ENCODE results near the gene SFTPA2.
"Not testable (repeated sequence)": the region's sequence is repeated elsewhere in the genome, so short reads cannot be mapped to it uniquely, and the experiment has no call there.

Gene SFTPA2

DNA sequence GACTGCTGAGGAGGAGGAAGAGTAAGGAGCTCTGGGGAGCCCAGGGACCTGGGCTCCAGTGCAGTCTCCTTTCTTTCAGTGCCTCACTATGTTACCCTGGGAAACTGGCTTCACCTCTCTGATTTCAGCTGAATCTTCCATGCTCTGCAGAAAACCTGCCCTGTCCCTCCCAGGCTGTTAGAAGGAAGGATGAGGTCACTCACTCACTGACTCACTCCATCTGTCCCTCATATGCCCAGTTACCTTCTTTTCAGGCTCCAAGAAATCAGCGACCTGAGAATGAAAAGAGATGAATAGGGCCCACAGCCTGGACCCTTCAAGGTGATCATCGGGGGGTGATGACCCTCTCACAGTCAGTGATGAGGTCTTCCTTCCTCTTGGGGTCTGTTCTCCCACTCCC, 481 bp downstream of the SFTPA2 start:
- DNase-seq (ENCODE audit: low spot score), result no peak

DNA sequence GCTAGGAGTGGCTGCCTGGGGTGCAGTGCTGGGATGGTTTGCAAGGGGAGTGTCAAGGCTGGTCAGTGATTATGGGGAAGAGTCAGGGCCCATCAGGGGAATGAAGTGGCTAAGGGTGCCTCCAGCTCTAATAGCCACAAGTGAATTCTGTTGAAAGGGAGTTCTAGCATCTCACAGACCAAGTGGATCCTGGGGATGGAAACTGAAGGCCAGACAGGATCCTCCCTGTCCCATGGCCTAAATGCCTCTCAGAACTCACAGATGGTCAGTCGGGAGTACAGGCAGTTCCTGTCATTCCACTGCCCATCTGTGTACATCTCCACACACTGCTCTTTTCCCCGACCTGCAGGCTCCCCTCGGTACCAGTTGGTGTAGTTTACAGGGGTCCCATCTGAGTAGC, 3.2 kb downstream of the SFTPA2 start:
- DNase-seq (ENCODE audit: low spot score), result not testable (repeated sequence)

DNA sequence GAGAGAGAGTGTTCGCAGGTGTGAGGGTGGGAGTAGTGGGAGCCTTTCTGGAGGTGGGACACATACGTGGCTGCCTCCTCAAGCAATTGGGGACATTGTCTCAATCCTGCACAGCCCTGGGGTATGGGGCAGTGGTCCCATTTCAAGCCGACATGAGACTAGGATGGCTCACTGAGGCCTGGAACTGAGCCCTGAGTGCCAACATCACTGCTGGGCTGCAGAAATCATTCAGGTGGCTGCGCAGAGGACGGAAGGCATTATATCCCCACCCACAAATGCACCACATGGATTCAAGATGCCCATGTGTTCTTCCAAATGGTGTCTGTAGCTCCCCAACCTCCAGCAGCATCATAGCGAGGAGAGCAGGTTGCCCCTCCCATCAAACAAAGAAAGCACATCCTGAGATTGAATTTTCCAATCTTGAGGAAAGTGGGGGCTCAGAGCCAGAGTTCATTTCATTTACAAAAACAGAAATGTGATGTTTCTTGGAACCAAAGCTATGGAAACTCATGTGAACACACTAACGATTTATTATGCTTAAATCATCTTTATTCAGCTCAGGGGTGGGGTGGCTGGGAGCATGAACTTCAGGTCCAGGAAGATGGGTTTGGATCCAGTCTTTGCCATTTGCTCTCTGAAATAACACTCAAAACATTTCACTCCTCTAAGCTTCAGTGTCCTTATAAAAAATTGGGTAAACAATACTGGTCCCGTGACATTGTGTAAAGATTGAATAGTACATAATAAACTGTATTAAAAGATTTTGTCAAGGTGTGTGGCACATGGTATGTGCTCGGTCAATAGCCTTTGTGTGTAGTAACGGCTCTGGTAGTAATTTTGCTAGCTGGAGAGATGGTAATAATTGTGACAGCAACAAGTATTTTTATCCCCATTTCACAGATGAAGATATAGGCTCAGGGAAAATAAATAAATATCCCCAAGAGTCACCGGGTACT, 4.6 kb downstream of the SFTPA2 start:
- no peak for DNase-seq (ENCODE audit: low spot score)

GRCh38 chr10:79552143-79552542, 8.1 kb downstream of the SFTPA2 start:
- no peak for DNase-seq (ENCODE audit: low spot score)

- DNase-seq (ENCODE audit: low spot score), result no peak
These were observed 12.2 kb downstream of the SFTPA2 start for GRCh38 chr10:79547973-79548372.

- not testable (repeated sequence) for DNase-seq (ENCODE audit: low spot score)
These were observed 13.1 kb downstream of the SFTPA2 start for GRCh38 chr10:79547128-79547527.

GRCh38 chr10:79544926-79545659, 15.1 kb downstream of the SFTPA2 start:
- DNase-seq (ENCODE audit: low spot score), result not testable (repeated sequence)

- not testable (repeated sequence) for DNase-seq (ENCODE audit: low spot score)
These were observed 15.8 kb downstream of the SFTPA2 start for GRCh38 chr10:79544408-79544807.

- no peak for DNase-seq (ENCODE audit: low spot score)
These were observed 17.6 kb downstream of the SFTPA2 start for GRCh38 chr10:79542626-79543025.

DNA sequence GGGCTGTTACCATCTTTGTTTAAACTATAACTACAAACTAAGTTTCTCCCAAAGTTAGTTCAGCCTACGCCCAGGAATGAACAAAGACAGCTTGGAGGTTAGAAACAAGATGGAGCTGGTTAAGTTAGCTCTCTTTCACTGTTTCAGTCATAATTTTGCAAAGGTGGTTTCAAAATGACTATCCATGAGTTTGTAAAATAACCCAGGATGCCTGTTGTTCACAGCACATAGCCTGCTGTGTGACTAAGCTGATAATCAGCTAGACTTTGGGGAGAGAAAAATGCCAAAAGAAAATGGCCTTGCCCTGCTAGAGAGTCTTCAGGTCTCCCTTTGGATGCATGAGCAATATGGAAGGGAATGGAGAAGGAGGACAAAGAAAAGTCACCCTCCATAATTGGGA, 19.3 kb downstream of the SFTPA2 start:
- not testable (repeated sequence) for DNase-seq (ENCODE audit: low spot score)

DNA sequence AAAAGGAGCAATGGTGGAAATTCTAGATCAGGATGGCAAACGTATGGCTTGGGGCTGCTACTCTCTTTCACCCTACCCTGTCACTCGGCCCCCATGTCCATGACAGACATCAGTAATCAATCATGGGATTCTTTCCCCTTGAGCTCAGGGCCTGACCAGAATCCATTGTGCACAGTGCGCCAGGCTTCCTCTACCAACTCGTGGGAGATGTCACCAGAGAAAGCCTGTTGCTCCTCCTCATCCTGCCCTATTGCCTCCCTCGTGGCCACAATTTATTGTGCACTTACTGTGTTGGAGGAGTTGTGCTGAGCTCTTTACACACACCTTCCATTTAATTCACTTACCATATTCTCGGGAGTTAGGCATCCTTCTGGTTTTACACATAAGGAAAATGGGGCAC, 21.9 kb downstream of the SFTPA2 start:
- DNase-seq (ENCODE audit: low spot score), result not testable (repeated sequence)

GRCh38 chr10:79533903-79534175, 26.4 kb downstream of the SFTPA2 start:
- DNase-seq (ENCODE audit: low spot score), result not testable (repeated sequence)

- not testable (repeated sequence) for DNase-seq (ENCODE audit: low spot score)
These were observed 26.9 kb downstream of the SFTPA2 start for GRCh38 chr10:79533142-79533902.

- not testable (repeated sequence) for DNase-seq (ENCODE audit: low spot score)
These were observed 31.9 kb downstream of the SFTPA2 start for GRCh38 chr10:79528261-79528660.

GRCh38 chr10:79525049-79525710, 35.0 kb downstream of the SFTPA2 start:
- DNase-seq (ENCODE audit: low spot score), result not testable (repeated sequence)

GRCh38 chr10:79523157-79523853, 36.9 kb downstream of the SFTPA2 start:
- DNase-seq (ENCODE audit: low spot score), result not testable (repeated sequence)

GRCh38 chr10:79522464-79522863, 37.7 kb downstream of the SFTPA2 start:
- DNase-seq (ENCODE audit: low spot score), result not testable (repeated sequence)

DNA sequence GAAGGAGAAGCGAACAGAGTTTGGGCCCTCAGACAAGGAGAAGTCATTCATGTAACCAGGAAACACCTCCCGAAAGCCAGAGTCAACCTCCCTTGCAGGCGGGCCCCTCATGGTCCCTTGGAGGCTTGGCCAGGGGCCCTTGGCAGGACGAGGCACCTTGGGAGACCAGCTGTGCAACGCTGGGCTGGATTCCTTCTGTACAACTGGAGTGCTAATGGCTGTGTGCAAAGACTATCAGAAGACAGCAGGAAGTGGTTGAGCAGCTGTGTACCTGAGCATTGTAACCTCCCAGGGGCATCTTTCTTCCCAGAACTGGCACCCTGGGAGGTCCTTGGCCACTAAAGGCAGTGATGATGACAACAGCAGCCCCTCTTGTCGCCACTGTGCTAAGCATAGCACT, 38.5 kb downstream of the SFTPA2 start:
- DNase-seq (ENCODE audit: low spot score), result not testable (repeated sequence)

GRCh38 chr10:79517567-79517966, 42.6 kb downstream of the SFTPA2 start:
- not testable (repeated sequence) for DNase-seq (ENCODE audit: low spot score)

- not testable (repeated sequence) for DNase-seq (ENCODE audit: low spot score)
These were observed 43.5 kb downstream of the SFTPA2 start for GRCh38 chr10:79516532-79517205.
